GM06990 (cell line): ENCODE data around the gene PRLR.
"Not testable (repeated sequence)": the region's sequence is repeated elsewhere in the genome, so short reads cannot be mapped to it uniquely, and the experiment has no call there.

Source experiments
- DNase-seq: peaks from one replicate; pipeline ENCODE4 v3.0.0-alpha.2; 2011; ENCODE audit not compliant: insufficient read length; ENCODE audit errors: extremely low read depth
- H3K27me3 ChIP-seq: replicated peaks from 2 replicates; pipeline ENCODE4 v1.6.0; 2011; ENCODE audit warnings: low read length; ENCODE audit not compliant: control insufficient read depth, insufficient read depth
- H3K36me3 ChIP-seq: 2 replicates; pipeline ENCODE4 v1.5.1; 2011; ENCODE audit warnings: low read length; ENCODE audit not compliant: control insufficient read depth, insufficient read depth
- H3K4me3 ChIP-seq: replicated peaks from 2 replicates; pipeline ENCODE4 v1.5.1; 2011; ENCODE audit warnings: low read depth, mild to moderate bottlenecking, control low read depth, low read length
- TF ChIP-seq, protein P1 (sequence below): IDR thresholded peaks from 2 replicates; pipeline ENCODE4 v1.5.1; 2011; ENCODE audit warnings: low read length, control low read depth, mild to moderate bottlenecking, inconsistent platforms; ENCODE audit not compliant: insufficient read depth, poor library complexity, severe bottlenecking

PRLR gene

DNA sequence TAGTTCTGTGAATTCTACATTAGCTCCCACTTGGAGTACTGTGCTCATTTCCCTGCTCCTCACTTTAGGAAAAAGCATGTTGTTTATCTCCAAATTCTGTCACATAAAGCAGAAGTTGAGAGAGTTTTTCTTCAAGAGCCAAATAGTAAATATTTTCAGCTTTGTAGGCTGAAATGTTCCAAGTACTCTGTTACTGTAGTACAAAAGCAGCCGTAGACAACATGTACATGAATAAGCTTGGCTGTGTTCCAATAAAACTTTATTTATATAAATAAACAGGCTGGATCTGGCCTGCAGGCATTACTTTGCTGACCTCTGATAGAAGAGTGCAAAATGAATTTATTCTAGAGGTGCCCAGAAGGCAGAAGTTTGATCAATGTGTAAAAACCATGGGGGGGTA lies 109.6 kb downstream of the PRLR start:
- no peak for DNase-seq
- no peaks in the 10 kb centered on the region for H3K27me3 ChIP-seq
- TF ChIP-seq, protein P1, sequence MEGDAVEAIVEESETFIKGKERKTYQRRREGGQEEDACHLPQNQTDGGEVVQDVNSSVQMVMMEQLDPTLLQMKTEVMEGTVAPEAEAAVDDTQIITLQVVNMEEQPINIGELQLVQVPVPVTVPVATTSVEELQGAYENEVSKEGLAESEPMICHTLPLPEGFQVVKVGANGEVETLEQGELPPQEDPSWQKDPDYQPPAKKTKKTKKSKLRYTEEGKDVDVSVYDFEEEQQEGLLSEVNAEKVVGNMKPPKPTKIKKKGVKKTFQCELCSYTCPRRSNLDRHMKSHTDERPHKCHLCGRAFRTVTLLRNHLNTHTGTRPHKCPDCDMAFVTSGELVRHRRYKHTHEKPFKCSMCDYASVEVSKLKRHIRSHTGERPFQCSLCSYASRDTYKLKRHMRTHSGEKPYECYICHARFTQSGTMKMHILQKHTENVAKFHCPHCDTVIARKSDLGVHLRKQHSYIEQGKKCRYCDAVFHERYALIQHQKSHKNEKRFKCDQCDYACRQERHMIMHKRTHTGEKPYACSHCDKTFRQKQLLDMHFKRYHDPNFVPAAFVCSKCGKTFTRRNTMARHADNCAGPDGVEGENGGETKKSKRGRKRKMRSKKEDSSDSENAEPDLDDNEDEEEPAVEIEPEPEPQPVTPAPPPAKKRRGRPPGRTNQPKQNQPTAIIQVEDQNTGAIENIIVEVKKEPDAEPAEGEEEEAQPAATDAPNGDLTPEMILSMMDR, result no peak

DNA sequence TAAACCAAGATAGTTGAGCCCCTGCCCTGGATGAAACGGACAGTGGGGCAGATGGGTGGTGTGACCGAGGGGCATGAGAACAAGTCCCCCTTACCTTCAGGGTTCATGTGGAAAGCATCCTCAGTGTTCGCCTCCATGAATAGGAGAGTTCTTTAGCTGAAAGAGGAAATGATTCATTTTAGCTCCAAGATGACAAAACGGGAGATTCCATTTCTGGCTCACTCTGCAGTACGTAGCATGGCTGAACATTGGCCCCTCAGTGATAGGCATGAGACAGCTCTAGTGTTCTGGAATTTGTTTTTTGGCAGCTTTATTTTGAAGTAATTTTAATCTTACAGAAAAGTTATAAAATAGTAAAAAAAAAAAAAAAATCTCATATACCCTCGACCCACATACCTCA lies 112.3 kb downstream of the PRLR start:
- no peaks in the 10 kb centered on the region for H3K27me3 ChIP-seq
- no peak overlapping the region for H3K4me3 ChIP-seq
- H3K36me3 ChIP-seq, result no peaks in the 10 kb centered on the region
- TF ChIP-seq, protein P1, result no peak
- peak; percentile 14 for DNase-seq

More for the DNA sequence above, 109.6 kb downstream of the PRLR start:
- no peak overlapping the region for H3K4me3 ChIP-seq
- H3K36me3 ChIP-seq, result no peaks in the 10 kb centered on the region

DNA sequence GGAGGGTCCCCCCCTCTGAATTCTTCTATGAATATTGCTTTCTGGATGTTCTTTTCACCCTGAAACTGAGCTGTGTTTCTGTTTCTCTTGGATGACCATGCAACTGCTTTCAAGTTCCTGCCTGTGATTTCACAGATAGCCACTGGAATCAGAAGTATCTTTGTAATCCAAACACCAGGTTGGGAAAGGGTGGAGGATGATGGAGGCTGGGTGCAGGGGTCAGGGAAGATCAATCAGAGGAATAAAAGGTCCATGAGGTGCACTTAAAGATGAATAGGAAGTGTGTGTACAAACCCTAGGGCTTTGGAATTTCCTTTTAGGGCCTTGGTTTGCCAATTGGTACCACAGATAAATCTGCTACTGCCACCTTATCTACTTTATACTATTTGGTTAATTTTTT lies 114.4 kb downstream of the PRLR start:
- Histone ChIP-seq H3K36me3 (no peaks in the 10 kb centered on the region), H3K27me3 (no peaks in the 10 kb centered on the region), H3K4me3 (no peak overlapping the region)
- TF ChIP-seq, protein P1, result no peak
- DNase-seq, result no peak

DNA sequence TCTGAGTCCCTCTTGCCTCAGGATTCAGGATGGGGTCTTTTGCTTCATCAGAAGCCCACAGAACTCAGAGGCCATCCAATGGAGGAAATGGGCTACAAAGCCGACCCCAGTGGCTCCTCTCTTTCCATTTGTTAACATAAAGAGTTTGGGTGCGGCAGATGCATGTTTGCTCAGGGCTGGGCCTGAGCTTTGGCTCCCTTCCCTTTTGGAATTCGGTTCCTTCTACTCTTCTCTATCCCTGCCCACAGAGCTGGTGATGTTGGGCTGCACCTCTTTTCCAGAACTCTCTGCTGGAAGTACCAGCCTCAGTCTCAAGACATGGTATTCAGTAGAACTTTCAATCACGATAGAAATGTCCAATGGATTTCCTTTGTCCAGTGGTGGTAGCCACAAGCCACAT lies 115.6 kb downstream of the PRLR start:
- no peak for DNase-seq
- Histone ChIP-seq H3K27me3 (no peaks in the 10 kb centered on the region), H3K36me3 (no peaks in the 10 kb centered on the region), H3K4me3 (no peak overlapping the region)
- TF ChIP-seq, protein P1, result no peak

GRCh38 chr5:35112300-35112699 lies 118.0 kb downstream of the PRLR start:
- TF ChIP-seq, protein P1, result no peak
- H3K27me3 ChIP-seq, result no peaks in the 10 kb centered on the region
- no peaks in the 10 kb centered on the region for H3K36me3 ChIP-seq
- no peak for DNase-seq
- H3K4me3 ChIP-seq, result no peak overlapping the region

GRCh38 chr5:35104550-35104949 lies 125.7 kb downstream of the PRLR start:
- not testable (repeated sequence) for H3K27me3 ChIP-seq, DNase-seq

More at GRCh38 chr5:35104550-35104949, 125.7 kb downstream of the PRLR start:
- not testable (repeated sequence) for H3K36me3 ChIP-seq, H3K4me3 ChIP-seq
